ENCODE data around the gene SHC4.

DNA sequence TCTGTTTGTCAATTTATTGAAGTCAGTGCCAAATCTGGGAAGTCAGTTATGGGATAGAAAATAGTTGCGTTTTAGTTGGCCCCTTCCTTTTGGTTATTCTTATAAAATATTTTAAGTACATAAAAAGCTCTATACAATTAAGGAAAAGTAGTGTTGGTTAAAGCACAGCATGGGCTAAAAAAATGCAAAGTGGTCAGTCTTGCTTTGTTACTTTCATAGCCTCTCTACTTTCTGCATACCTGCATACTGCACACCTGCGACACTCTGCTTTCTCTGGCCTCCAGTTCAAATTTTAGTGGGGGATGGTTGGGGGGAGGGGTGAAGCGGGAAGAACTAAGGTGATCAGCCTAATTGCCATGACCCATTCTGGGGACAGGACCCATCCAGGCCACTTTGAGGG lies 21.8 kb upstream of the SHC4 start:
- no peak for TF ChIP-seq CTCF (IDR thresholded peaks at IDR 0.05)
- no peak for TF ChIP-seq POLR2A (IDR thresholded peaks at IDR 0.05)

Data from lower leg skin (tissue), 3 donors.